HepG2 (cell line): Measurements from ENCODE around the gene MAPK13. TPM values are rescaled to one million over a fixed set of nuclear protein-coding genes. Genes with fewer than 3 reads are reported as not detected.

ENCODE experiments used
- ARNT ChIP-seq: fragments of 450-650 bp; IDR thresholded peaks from 2 replicates; pipeline ENCODE4 v1.6.1; 2017
- CCDC6 ChIP-seq: sonication (generic); formaldehyde crosslinking; IDR thresholded peaks from 2 replicates; pipeline ENCODE4 v1.8.1; 2022; ENCODE audit warnings: mild to moderate bottlenecking, missing genetic modification reagents, moderate library complexity
- FOXA1 ChIP-seq, 2 experiments: fragments of 450-650 bp in 1 of 2; sonication (generic) in 1 of 2; formaldehyde crosslinking in 1 of 2; IDR thresholded peaks; 2 replicates each; pipeline versions ENCODE4 v1.4.0 to v1.6.1; 2016 to 2020; ENCODE audit warnings: missing genetic modification reagents in 1 of 2
- HDAC6 ChIP-seq: fragments of 200-600 bp; sonication (generic); IDR thresholded peaks from 2 replicates; pipeline ENCODE4 v1.7.0; 2017; ENCODE audit warnings: mild to moderate bottlenecking, antibody characterized with exemption, low read length, low read depth
- HIVEP1 ChIP-seq: sonication (generic); formaldehyde crosslinking; IDR thresholded peaks from 2 replicates; pipeline ENCODE4 v1.4.0; 2020; ENCODE audit warnings: mild to moderate bottlenecking, missing genetic modification reagents
- HMG20A ChIP-seq: IDR thresholded peaks from 2 replicates; pipeline ENCODE4 v1.6.1; 2016; ENCODE audit warnings: borderline replicate concordance
- IRF2 ChIP-seq: IDR thresholded peaks from 2 replicates; pipeline ENCODE4 v1.6.1; 2018; ENCODE audit warnings: missing genetic modification reagents, missing compliant biosample characterization
- KDM3A ChIP-seq: IDR thresholded peaks from 2 replicates; pipeline ENCODE4 v1.6.1; 2018; ENCODE audit warnings: low read depth, missing compliant biosample characterization
- MEF2D ChIP-seq: sonication (generic); formaldehyde crosslinking; IDR thresholded peaks from 2 replicates; pipeline ENCODE4 v1.5.1; 2020; ENCODE audit warnings: mild to moderate bottlenecking, missing genetic modification reagents
- POLR2A ChIP-seq, 2 experiments: IDR thresholded peaks; 2 replicates each; pipeline ENCODE4 v1.6.1; 2011; ENCODE audit warnings: low read depth in 2 of 2, low read length in 2 of 2, mild to moderate bottlenecking in 1 of 2, moderate library complexity in 1 of 2; ENCODE audit not compliant: insufficient read depth in 1 of 2
- RFXAP ChIP-seq: sonication (generic); formaldehyde crosslinking; IDR thresholded peaks from 2 replicates; pipeline ENCODE4 v1.4.0; 2020; ENCODE audit warnings: missing genetic modification reagents, borderline replicate concordance
- TSC22D2 ChIP-seq: sonication (generic); formaldehyde crosslinking; IDR thresholded peaks from 2 replicates; pipeline ENCODE4 v1.5.1; 2020; ENCODE audit warnings: missing genetic modification reagents, mild to moderate bottlenecking, borderline replicate concordance
- ZNF12 ChIP-seq: sonication (generic); formaldehyde crosslinking; IDR thresholded peaks from 2 replicates; pipeline ENCODE4 v1.5.0; 2020; ENCODE audit warnings: missing genetic modification reagents
- ZNF224 ChIP-seq: sonication (generic); formaldehyde crosslinking; IDR thresholded peaks from 2 replicates; pipeline ENCODE4 v1.5.0; 2020; ENCODE audit warnings: mild to moderate bottlenecking, missing genetic modification reagents
- ZNF335 ChIP-seq: sonication (generic); formaldehyde crosslinking; IDR thresholded peaks from 2 replicates; pipeline ENCODE4 v1.4.0; 2020; ENCODE audit warnings: missing genetic modification reagents
- ZNF44 ChIP-seq: sonication (generic); formaldehyde crosslinking; IDR thresholded peaks from 2 replicates; pipeline ENCODE4 v1.5.1; 2020; ENCODE audit warnings: mild to moderate bottlenecking, missing genetic modification reagents
- ZNF607 ChIP-seq: sonication (generic); formaldehyde crosslinking; IDR thresholded peaks from 2 replicates; pipeline ENCODE4 v1.5.1; 2020; ENCODE audit warnings: missing genetic modification reagents, mild to moderate bottlenecking, borderline replicate concordance
- ZNF614 ChIP-seq: IDR thresholded peaks from 2 replicates; pipeline ENCODE4 v1.6.1; 2018; ENCODE audit warnings: missing biosample characterization, missing genetic modification reagents, inconsistent platforms, borderline replicate concordance
- ZSCAN20 ChIP-seq: sonication (generic); formaldehyde crosslinking; IDR thresholded peaks from 2 replicates; pipeline ENCODE4 v1.4.0; 2020; ENCODE audit warnings: missing genetic modification reagents, mild to moderate bottlenecking, borderline replicate concordance
- polyA plus RNA-seq, 8 experiments: library from polyadenylated mRNA; depleted of rRNA in 3 of 8; stranded (reverse) in 7 of 8; unstranded in 1 of 8; fragments of >200 nt; fragmentation: Illumina TruSeq in 4 of 8; extraction: Trizol in 4 of 8; gene quantifications; 2 replicates each; pipeline versions ENCODE4 v1.2.1 to v1.2.3, GENCODE V29; 2011 to 2016; ENCODE audit warnings: low read depth in 4 of 8, missing spikeins in 1 of 8, mixed read lengths in 1 of 8; ENCODE audit not compliant: insufficient read depth in 1 of 8
- total RNA-seq, 5 experiments: library from RNA; depleted of rRNA; stranded (reverse); fragments of >200 nt; fragmentation: Illumina TruSeq; extraction: Trizol; gene quantifications; 2 replicates each; pipeline ENCODE4 v1.2.3, GENCODE V29; 2016; ENCODE audit warnings: low read depth in 1 of 5
- TF ChIP-seq, protein P1 (sequence below): sonication (generic); formaldehyde crosslinking; IDR thresholded peaks from 2 replicates; pipeline ENCODE4 v1.4.0; 2020; ENCODE audit warnings: mild to moderate bottlenecking, missing genetic modification reagents
- TF ChIP-seq, protein P2 (sequence below): sonication (generic); formaldehyde crosslinking; IDR thresholded peaks from 2 replicates; pipeline ENCODE4 v1.5.1; 2020; ENCODE audit warnings: missing genetic modification reagents, mild to moderate bottlenecking, borderline replicate concordance
- TF ChIP-seq, protein P3 (sequence below): sonication (generic); formaldehyde crosslinking; IDR thresholded peaks from 2 replicates; pipeline ENCODE4 v1.4.0; 2020; ENCODE audit warnings: missing genetic modification reagents

The MAPK13 gene
- total and polyA plus RNA-seq, 2 of the 13 experiments (the other 11 are each of a cell fraction or from before 2014, with no cell fraction given): 12.7 to 43.4 TPM

DNA sequence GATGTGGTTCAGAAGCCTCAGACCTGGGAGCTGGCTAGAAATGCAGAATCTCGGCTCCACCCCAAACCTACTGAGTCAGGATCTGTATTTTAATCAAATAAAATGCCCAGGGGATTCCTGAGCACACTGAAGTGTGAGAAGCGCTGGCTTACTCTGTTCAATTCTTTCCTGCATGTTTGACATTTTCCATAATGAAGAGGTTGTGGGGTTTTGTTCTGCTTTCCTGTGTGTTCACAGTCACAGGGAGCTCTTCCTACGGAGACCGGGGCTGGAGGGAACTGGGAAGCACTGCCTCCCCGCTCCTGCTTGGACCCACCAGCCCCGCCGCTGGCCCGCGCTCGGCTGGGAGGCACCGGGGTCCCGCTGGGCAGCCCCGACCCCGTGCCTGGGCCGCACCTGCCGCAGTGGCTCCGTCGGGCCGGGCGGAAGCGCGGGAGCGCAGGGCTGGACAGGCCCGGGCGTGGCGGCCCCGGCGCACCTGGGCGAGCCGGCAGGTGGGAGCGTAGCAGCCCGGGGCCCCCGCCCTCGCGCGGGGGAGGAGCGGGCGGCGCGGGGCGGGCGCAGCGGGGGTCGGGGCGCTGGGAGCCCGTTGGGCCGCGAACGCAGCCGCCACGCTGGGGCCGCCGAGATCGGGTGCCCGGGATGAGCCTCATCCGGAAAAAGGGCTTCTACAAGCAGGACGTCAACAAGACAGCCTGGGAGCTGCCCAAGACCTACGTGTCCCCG lies at the start of gene MAPK13 (continued):
- TF ChIP-seq, protein P1, sequence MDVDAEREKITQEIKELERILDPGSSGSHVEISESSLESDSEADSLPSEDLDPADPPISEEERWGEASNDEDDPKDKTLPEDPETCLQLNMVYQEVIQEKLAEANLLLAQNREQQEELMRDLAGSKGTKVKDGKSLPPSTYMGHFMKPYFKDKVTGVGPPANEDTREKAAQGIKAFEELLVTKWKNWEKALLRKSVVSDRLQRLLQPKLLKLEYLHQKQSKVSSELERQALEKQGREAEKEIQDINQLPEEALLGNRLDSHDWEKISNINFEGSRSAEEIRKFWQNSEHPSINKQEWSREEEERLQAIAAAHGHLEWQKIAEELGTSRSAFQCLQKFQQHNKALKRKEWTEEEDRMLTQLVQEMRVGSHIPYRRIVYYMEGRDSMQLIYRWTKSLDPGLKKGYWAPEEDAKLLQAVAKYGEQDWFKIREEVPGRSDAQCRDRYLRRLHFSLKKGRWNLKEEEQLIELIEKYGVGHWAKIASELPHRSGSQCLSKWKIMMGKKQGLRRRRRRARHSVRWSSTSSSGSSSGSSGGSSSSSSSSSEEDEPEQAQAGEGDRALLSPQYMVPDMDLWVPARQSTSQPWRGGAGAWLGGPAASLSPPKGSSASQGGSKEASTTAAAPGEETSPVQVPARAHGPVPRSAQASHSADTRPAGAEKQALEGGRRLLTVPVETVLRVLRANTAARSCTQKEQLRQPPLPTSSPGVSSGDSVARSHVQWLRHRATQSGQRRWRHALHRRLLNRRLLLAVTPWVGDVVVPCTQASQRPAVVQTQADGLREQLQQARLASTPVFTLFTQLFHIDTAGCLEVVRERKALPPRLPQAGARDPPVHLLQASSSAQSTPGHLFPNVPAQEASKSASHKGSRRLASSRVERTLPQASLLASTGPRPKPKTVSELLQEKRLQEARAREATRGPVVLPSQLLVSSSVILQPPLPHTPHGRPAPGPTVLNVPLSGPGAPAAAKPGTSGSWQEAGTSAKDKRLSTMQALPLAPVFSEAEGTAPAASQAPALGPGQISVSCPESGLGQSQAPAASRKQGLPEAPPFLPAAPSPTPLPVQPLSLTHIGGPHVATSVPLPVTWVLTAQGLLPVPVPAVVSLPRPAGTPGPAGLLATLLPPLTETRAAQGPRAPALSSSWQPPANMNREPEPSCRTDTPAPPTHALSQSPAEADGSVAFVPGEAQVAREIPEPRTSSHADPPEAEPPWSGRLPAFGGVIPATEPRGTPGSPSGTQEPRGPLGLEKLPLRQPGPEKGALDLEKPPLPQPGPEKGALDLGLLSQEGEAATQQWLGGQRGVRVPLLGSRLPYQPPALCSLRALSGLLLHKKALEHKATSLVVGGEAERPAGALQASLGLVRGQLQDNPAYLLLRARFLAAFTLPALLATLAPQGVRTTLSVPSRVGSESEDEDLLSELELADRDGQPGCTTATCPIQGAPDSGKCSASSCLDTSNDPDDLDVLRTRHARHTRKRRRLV (CRISPR knock-in tag): 0 out of 2 replicates have a peak, but pooled peaks have one; percentile 1
- TF ChIP-seq KDM3A (CRISPR knock-in tag): no peak
- TF ChIP-seq HIVEP1 (CRISPR knock-in tag): no peak
- TF ChIP-seq ZNF614 (CRISPR knock-in tag): no peak
- no peak for TF ChIP-seq MEF2D (CRISPR knock-in tag)
- no peak; the same call in 1 of the 2 replicates for TF ChIP-seq ZNF607 (CRISPR knock-in tag)
- TF ChIP-seq HDAC6: no peak
- TF ChIP-seq TSC22D2 (CRISPR knock-in tag): no peak; the same call in 1 of the 2 replicates
- TF ChIP-seq, protein P2, sequence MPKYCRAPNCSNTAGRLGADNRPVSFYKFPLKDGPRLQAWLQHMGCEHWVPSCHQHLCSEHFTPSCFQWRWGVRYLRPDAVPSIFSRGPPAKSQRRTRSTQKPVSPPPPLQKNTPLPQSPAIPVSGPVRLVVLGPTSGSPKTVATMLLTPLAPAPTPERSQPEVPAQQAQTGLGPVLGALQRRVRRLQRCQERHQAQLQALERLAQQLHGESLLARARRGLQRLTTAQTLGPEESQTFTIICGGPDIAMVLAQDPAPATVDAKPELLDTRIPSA (CRISPR knock-in tag): no peak
- no peak for TF ChIP-seq ZNF12 (CRISPR knock-in tag)
- TF ChIP-seq ZNF44 (CRISPR knock-in tag): no peak
- TF ChIP-seq HMG20A (CRISPR knock-in tag): no peak
- TF ChIP-seq ZNF335: no peak
- TF ChIP-seq, protein P3, sequence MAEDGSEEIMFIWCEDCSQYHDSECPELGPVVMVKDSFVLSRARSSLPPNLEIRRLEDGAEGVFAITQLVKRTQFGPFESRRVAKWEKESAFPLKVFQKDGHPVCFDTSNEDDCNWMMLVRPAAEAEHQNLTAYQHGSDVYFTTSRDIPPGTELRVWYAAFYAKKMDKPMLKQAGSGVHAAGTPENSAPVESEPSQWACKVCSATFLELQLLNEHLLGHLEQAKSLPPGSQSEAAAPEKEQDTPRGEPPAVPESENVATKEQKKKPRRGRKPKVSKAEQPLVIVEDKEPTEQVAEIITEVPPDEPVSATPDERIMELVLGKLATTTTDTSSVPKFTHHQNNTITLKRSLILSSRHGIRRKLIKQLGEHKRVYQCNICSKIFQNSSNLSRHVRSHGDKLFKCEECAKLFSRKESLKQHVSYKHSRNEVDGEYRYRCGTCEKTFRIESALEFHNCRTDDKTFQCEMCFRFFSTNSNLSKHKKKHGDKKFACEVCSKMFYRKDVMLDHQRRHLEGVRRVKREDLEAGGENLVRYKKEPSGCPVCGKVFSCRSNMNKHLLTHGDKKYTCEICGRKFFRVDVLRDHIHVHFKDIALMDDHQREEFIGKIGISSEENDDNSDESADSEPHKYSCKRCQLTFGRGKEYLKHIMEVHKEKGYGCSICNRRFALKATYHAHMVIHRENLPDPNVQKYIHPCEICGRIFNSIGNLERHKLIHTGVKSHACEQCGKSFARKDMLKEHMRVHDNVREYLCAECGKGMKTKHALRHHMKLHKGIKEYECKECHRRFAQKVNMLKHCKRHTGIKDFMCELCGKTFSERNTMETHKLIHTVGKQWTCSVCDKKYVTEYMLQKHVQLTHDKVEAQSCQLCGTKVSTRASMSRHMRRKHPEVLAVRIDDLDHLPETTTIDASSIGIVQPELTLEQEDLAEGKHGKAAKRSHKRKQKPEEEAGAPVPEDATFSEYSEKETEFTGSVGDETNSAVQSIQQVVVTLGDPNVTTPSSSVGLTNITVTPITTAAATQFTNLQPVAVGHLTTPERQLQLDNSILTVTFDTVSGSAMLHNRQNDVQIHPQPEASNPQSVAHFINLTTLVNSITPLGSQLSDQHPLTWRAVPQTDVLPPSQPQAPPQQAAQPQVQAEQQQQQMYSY: no peak
- no peak for TF ChIP-seq ZSCAN20 (CRISPR knock-in tag)
- no peak for TF ChIP-seq CCDC6 (CRISPR knock-in tag)
- no peak for TF ChIP-seq IRF2 (CRISPR knock-in tag)
- TF ChIP-seq FOXA1 (IDR thresholded peaks at IDR 0.05): no peak
- peak; percentile 13; the same call in 1 of the 2 replicates for TF ChIP-seq FOXA1 (CRISPR knock-in tag; IDR thresholded peaks at IDR 0.05)
- 0 out of 2 replicates have a peak, but pooled peaks have one; percentile 7 for TF ChIP-seq RFXAP
- TF ChIP-seq POLR2A (IDR thresholded peaks at IDR 0.05; ENCODE audit: insufficient read depth in 1 of 2, low read depth in 2 of 2, low read length in 2 of 2): peak in 1 of 2 experiments; percentile 38; a peak in 1 of 4 replicates
- no peak for TF ChIP-seq ARNT
- no peak for TF ChIP-seq ZNF224 (CRISPR knock-in tag)
